Body of pancreas (tissue), 4 donors: Measurements from ENCODE around the gene S1PR1.

Source experiments
- POLR2A ChIP-seq, 3 donors: fragments of 450-650 bp; IDR thresholded peaks; one replicate each; pipeline ENCODE4 v1.6.1; 2016; ENCODE audit warnings: antibody characterized with exemption in 3 of 3, mild to moderate bottlenecking in 2 of 3
- TF ChIP-seq, protein P1 (sequence below), 7 experiments: fragments of 450-650 bp in 4 of 7; fragments of 200-600 bp in 3 of 7; sonication (generic) in 3 of 7; IDR thresholded peaks; one replicate each; pipeline ENCODE4 v1.5.1; 2016 to 2019; ENCODE audit warnings: antibody characterized with exemption in 7 of 7

DNA sequence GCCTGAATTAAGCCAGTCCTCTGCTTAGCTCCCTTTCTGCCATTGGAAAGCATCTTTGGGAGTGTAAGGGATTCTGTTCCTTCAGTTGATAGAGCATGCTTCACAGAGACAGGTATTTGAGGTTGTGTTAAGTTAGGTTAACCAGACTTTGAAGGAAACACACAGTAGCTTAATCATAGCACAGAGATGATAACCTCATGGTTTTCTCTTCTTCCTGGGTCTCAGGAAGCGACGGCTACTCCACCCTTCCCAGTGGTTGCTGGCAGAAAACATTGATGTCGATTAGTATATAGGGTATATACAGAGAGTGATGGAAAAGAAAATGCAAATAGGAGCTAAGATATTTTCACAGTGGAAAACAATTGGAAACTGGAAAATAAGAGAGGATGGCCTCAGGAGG is 42.0 kb downstream of the S1PR1 start:
- TF ChIP-seq, protein P1, sequence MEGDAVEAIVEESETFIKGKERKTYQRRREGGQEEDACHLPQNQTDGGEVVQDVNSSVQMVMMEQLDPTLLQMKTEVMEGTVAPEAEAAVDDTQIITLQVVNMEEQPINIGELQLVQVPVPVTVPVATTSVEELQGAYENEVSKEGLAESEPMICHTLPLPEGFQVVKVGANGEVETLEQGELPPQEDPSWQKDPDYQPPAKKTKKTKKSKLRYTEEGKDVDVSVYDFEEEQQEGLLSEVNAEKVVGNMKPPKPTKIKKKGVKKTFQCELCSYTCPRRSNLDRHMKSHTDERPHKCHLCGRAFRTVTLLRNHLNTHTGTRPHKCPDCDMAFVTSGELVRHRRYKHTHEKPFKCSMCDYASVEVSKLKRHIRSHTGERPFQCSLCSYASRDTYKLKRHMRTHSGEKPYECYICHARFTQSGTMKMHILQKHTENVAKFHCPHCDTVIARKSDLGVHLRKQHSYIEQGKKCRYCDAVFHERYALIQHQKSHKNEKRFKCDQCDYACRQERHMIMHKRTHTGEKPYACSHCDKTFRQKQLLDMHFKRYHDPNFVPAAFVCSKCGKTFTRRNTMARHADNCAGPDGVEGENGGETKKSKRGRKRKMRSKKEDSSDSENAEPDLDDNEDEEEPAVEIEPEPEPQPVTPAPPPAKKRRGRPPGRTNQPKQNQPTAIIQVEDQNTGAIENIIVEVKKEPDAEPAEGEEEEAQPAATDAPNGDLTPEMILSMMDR (IDR thresholded peaks at IDR 0.05): no peak
- TF ChIP-seq POLR2A (IDR thresholded peaks at IDR 0.05): no peak
